ENCODE measurements around the gene CXCL16. TPM values are rescaled to one million over a fixed set of nuclear protein-coding genes. Genes with fewer than 3 reads are reported as not detected.

The CXCL16 gene, protein sequence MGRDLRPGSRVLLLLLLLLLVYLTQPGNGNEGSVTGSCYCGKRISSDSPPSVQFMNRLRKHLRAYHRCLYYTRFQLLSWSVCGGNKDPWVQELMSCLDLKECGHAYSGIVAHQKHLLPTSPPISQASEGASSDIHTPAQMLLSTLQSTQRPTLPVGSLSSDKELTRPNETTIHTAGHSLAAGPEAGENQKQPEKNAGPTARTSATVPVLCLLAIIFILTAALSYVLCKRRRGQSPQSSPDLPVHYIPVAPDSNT
- polyA plus RNA-seq (2013) = 1.4 and 2.1 TPM in 2 replicates

DNA sequence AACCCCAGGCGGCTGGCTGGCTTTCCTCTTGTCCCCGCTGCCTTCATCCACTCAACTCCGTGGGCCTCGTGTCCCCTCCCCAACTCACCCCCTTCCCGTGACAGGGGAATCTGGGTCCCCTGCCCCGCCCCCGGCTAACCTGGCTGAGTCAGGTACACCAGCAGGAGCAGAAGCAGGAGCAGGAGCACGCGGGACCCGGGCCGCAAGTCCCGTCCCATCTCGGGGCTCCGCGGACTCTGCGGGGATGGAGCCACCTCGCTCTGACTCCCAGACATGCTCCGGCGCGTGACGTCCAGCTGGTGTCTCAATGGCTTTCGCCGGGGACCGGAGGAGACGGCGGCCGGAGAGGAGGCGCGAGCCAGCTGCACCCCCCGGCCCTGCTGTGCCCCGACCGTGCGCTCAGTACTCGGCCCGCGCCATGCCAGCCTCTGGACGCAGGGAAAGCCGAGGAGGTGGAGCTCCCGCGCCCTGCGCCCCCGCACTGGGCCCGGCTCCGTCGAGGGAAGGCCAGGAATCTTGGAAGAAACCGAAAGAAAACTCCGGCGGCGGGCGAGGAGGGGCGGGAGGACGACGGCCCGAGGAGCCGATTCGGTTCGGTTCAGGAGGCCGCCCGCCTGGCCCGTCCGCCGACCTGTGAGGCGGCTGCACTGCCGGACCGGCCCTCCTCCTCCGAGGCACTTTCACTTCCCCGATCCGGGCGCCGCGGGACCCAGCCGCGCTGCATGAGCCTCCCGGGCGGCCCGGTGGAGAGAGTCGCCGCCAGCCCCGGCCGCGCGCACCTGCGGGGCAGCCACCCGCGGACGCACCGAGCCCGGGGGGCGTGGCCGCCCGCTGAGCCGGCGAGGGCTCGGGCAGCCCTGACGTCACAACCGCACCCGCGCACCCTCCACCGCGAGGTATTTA is at the start of gene CXCL16, which contains the start of gene ZMYND15:
Gene CXCL16, minus strand, starts transcription at position 807 of the 903 bp plus-strand sequence. Its CDS starts 589 bp downstream, at position 218.
Gene ZMYND15, plus strand, starts transcription at position 712 of the 903 bp plus-strand sequence. CDS start 716 bp downstream, outside the sequence.
- Histone ChIP-seq H3K14ac (ENCODE audit: low read length) (no peak within 1 kb of the TSS), H3K4ac (ENCODE audit: low read depth, low read length) (no peak within 1 kb of the TSS), H4K12ac (ENCODE audit: low read depth, low read length) (no peak within 1 kb of the TSS), H3K4me2 (ENCODE audit: low read length) (peak within 1 kb of the TSS; percentile 89), H3K79me2 (ENCODE audit: control insufficient read depth, insufficient read depth, low read length, poor library complexity) (no peaks in the 10 kb centered on the region), H2BK120ac (ENCODE audit: insufficient read depth, low read length, poor library complexity) (no peak within 1 kb of the TSS), H2BK5ac (ENCODE audit: low read depth, low read length, poor library complexity) (no peak within 1 kb of the TSS), H3K27me3 (ENCODE audit: insufficient read depth, low read length) (peaks cover 36% of the 10 kb centered on the region), H3K4me1 (ENCODE audit: control insufficient read depth in 1 of 2, insufficient read depth in 2 of 2, low read length in 2 of 2) (peaks cover 14 to 16% of the 10 kb centered on the region in 2 experiments), H3K79me1 (ENCODE audit: low read length) (no peaks in the 10 kb centered on the region), H2AFZ (ENCODE audit: insufficient read depth, low read length, poor library complexity) (peak within 1 kb of the TSS; percentile 44), H3K18ac (ENCODE audit: low read length) (no peak within 1 kb of the TSS), H2AK5ac (ENCODE audit: low read length) (no peak within 1 kb of the TSS), H3K9ac (ENCODE audit: low read length) (peak within 1 kb of the TSS; percentile 27), H3K4me3 (ENCODE audit: low read depth, low read length) (peak within 1 kb of the TSS; percentile 61), H3K27ac (ENCODE audit: low read depth, low read length) (no peak within 1 kb of the TSS), H3K23ac (ENCODE audit: low read length) (peak within 1 kb of the TSS; percentile 76), H4K8ac (ENCODE audit: low read depth, low read length) (no peak within 1 kb of the TSS), H3K9me3 (ENCODE audit: insufficient read depth, low read depth, low read length) (peaks cover 15% of the 10 kb centered on the region), H2BK12ac (ENCODE audit: low read length) (no peak within 1 kb of the TSS), H4K91ac (ENCODE audit: low read depth, low read length) (no peak within 1 kb of the TSS), H3K36me3 (ENCODE audit: control insufficient read depth in 1 of 2, insufficient read depth in 2 of 2, low read length in 2 of 2) (no peaks in the 10 kb centered on the region)
- peak in 1 of 2 donors; percentile 57 for DNase-seq
- no CpG with 5 or more reads among the region's 100 CpGs for WGBS (ENCODE audit: extremely low coverage, insufficient coverage, insufficient read length)

DNA sequence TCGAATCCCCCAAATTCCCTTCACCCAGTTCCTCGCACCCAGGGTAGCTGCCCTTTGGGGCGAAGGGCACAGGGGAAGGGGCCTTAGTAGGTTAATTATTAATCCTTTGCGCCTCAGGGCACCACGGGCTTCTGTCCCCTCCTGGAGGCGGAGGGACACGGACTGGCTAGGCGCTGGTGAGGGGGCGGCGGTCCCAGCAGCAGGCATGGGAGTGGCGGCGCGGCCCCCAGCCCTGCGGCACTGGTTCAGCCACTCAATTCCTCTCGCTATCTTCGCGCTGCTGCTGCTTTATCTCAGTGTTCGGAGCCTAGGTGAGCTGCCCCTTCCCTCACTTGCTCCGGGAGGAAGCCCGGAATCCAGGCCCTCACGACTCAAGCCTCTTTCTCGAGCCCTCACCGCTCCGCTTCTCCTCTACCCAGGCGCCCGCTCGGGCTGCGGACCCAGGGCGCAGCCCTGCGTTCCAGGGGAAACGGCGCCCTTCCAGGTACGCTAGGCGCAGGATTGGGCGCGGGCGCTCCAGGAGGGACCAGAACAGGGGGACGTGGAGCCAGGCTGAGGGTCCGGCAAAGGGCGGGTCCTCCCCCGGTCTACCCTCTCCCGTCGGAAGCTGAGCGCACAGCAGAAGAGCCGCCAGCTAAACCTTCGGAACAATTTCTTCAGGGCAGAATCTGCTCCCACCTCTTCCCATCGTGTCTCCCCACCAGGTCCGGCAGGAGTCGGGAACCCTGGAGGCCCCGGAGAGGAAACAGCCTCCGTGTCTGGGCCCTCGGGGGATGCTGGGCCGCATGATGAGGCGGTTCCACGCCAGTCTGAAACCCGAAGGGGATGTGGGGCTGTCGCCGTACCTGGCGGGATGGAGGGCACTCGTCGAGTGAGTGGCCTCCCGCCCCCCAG is 49.3 kb upstream of the CXCL16 start, which contains the start of gene GLTPD2:
Gene GLTPD2, plus strand, starts transcription at position 158 of the 894 bp plus-strand sequence. Its CDS starts 48 bp downstream, at position 206.
- H3K4me3 ChIP-seq (ENCODE audit: low read depth, low read length) = peak within 1 kb of the TSS; percentile 88
- H3K23ac ChIP-seq (ENCODE audit: low read length) = no peak within 1 kb of the TSS
- peak within 1 kb of the TSS; percentile 95 for H3K18ac ChIP-seq (ENCODE audit: low read length)
- H2BK5ac ChIP-seq (ENCODE audit: low read depth, low read length, poor library complexity) = peak within 1 kb of the TSS; percentile 94
- peak within 1 kb of the TSS; percentile 95 for H3K14ac ChIP-seq (ENCODE audit: low read length)
- peaks cover 1% of the 10 kb centered on the region for H3K9me3 ChIP-seq (ENCODE audit: insufficient read depth, low read depth, low read length)
- WGBS (ENCODE audit: extremely low coverage, insufficient coverage, insufficient read length) = no CpG with 5 or more reads among the region's 62 CpGs
- H2BK120ac ChIP-seq (ENCODE audit: insufficient read depth, low read length, poor library complexity) = peak within 1 kb of the TSS; percentile 93
- peak within 1 kb of the TSS; percentile 73 for H2BK12ac ChIP-seq (ENCODE audit: low read length)
- H3K9ac ChIP-seq (ENCODE audit: low read length) = peak within 1 kb of the TSS; percentile 75
- H3K79me2 ChIP-seq (ENCODE audit: control insufficient read depth, insufficient read depth, low read length, poor library complexity) = peaks cover 11% of the 10 kb centered on the region
- peak in 1 of 2 donors; percentile 29 for DNase-seq
- peak within 1 kb of the TSS; percentile 39 for H2AK5ac ChIP-seq (ENCODE audit: low read length)
- no peaks in the 10 kb centered on the region for H3K36me3 ChIP-seq (ENCODE audit: control insufficient read depth in 1 of 2, insufficient read depth in 2 of 2, low read length in 2 of 2)
- H3K27me3 ChIP-seq (ENCODE audit: insufficient read depth, low read length) = no peaks in the 10 kb centered on the region
- H3K79me1 ChIP-seq (ENCODE audit: low read length) = peaks cover 16% of the 10 kb centered on the region
- H3K4me1 ChIP-seq (ENCODE audit: control insufficient read depth in 1 of 2, insufficient read depth in 2 of 2, low read length in 2 of 2) = peaks cover 6 to 8% of the 10 kb centered on the region in 2 experiments
- peak within 1 kb of the TSS; percentile 13 for H4K12ac ChIP-seq (ENCODE audit: low read depth, low read length)
- H4K91ac ChIP-seq (ENCODE audit: low read depth, low read length) = peak within 1 kb of the TSS; percentile 97
- peak within 1 kb of the TSS; percentile 97 for H4K8ac ChIP-seq (ENCODE audit: low read depth, low read length)
- H3K4ac ChIP-seq (ENCODE audit: low read depth, low read length) = peak within 1 kb of the TSS; percentile 78
- H3K4me2 ChIP-seq (ENCODE audit: low read length) = peak within 1 kb of the TSS; percentile 97
- peak within 1 kb of the TSS; percentile 81 for H2AFZ ChIP-seq (ENCODE audit: insufficient read depth, low read length, poor library complexity)
- H3K27ac ChIP-seq (ENCODE audit: low read depth, low read length) = peak within 1 kb of the TSS; percentile 97

DNA sequence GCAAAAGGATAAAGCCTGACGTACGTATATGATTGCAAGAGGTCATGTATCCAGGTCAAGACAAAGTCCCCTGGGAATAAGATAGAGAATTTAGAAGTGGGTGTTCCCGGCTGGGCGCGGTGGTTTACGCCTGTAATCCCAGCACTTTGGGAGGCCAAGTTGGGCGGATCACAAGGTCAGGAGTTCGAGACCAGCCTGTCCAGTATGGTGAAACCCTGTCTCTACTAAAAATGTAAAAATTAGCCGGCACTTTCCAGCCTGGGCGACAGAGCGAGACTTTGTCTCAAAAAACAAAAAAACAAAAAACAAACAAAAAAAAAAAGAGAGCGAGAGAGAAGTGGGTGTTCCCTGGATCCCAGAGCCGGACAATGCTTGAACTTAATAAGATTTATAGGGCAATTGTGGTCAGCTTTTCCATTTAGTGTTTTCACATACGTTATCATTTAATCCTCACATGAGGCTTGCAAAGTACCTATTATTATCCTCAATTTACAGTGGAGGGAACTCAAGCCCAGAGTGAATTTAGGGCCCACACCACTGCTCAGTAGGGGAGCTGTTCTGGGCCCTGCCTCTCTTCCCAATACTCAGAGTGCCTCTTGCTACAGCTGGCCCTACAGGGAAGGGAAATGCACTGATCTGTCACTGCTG is 48.6 kb upstream of the CXCL16 start:
- no CpG with 5 or more reads among the region's 14 CpGs for WGBS (ENCODE audit: extremely low coverage, insufficient coverage, insufficient read length)

More for the DNA sequence above, 48.6 kb upstream of the CXCL16 start:
- no peak overlapping the region for H3K4ac ChIP-seq (ENCODE audit: low read depth, low read length)
- H3K27ac ChIP-seq (ENCODE audit: low read depth, low read length) = no peak overlapping the region
- no peak overlapping the region for H3K18ac ChIP-seq (ENCODE audit: low read length)
- no peak overlapping the region for H4K8ac ChIP-seq (ENCODE audit: low read depth, low read length)
- H3K9me3 ChIP-seq (ENCODE audit: insufficient read depth, low read depth, low read length) = peaks cover 1% of the 10 kb centered on the region
- no peaks in the 10 kb centered on the region for H3K36me3 ChIP-seq (ENCODE audit: control insufficient read depth in 1 of 2, insufficient read depth in 2 of 2, low read length in 2 of 2)
- no peak overlapping the region for H3K23ac ChIP-seq (ENCODE audit: low read length)
- no peak overlapping the region for H3K4me3 ChIP-seq (ENCODE audit: low read depth, low read length)
- peaks cover 11% of the 10 kb centered on the region for H3K79me2 ChIP-seq (ENCODE audit: control insufficient read depth, insufficient read depth, low read length, poor library complexity)
- no peak for DNase-seq
- no peak overlapping the region for H2AFZ ChIP-seq (ENCODE audit: insufficient read depth, low read length, poor library complexity)
- no peak overlapping the region for H2AK5ac ChIP-seq (ENCODE audit: low read length)
- H3K79me1 ChIP-seq (ENCODE audit: low read length) = peaks cover 16% of the 10 kb centered on the region
- no peak overlapping the region for H2BK12ac ChIP-seq (ENCODE audit: low read length)
- H3K4me2 ChIP-seq (ENCODE audit: low read length) = peak overlapping the region; percentile 97
- H2BK5ac ChIP-seq (ENCODE audit: low read depth, low read length, poor library complexity) = no peak overlapping the region
- peaks cover 6 to 8% of the 10 kb centered on the region in 2 experiments for H3K4me1 ChIP-seq (ENCODE audit: control insufficient read depth in 1 of 2, insufficient read depth in 2 of 2, low read length in 2 of 2)
- H3K27me3 ChIP-seq (ENCODE audit: insufficient read depth, low read length) = no peaks in the 10 kb centered on the region
- H4K91ac ChIP-seq (ENCODE audit: low read depth, low read length) = no peak overlapping the region
- no peak overlapping the region for H3K14ac ChIP-seq (ENCODE audit: low read length)
- peak overlapping the region; percentile 13 for H4K12ac ChIP-seq (ENCODE audit: low read depth, low read length)
- H3K9ac ChIP-seq (ENCODE audit: low read length) = no peak overlapping the region
- no peak overlapping the region for H2BK120ac ChIP-seq (ENCODE audit: insufficient read depth, low read length, poor library complexity)

All from trophoblast cell (in vitro differentiated cells and primary cell).